K562 (cell line): ENCODE data around the gene PRR16. TPM values are rescaled to one million over a fixed set of nuclear protein-coding genes. Genes with fewer than 3 reads are reported as not detected.

Experiments
- ATAC-seq: fragments of 200-7000 bp; cut with Tn5 transposase; 3 replicates; pipeline ENCODE4 v1.9.1; 2020; ENCODE audit warnings: moderate library complexity
- BruUV-seq: library from RNA; stranded (reverse); fragments of 400-500 nt; replicated peaks from 2 replicates; lab custom pipeline; 2021; lab: Mats Ljungman, UMichigan
- CTCF ChIA-PET: fragments of 300-600 bp; formaldehyde crosslinking; extraction: SDS; loops from one replicate; lab custom pipeline; 2021; ENCODE audit warnings: low intra/inter-chr PET ratio; lab: Yijun Ruan, JAX
- POLR2A ChIA-PET: fragments of 300-600, 350-650 bp; sonication (Branson Sonifier 250); formaldehyde crosslinking; extraction: SDS; loops from one replicate; lab custom pipeline; 2021; ENCODE audit warnings: antibody characterized with exemption, inconsistent platforms; lab: Yijun Ruan, JAX
- DNase-seq, 4 experiments: peaks; one replicate each; pipeline versions ENCODE4 v3.0.0 to v3.0.0-alpha.2; 2011 to 2018; ENCODE audit warnings: low spot score in 3 of 4, mixed read lengths in 3 of 4; ENCODE audit errors: extremely low read depth in 1 of 4
- FAIRE-seq: peaks from 2 replicates; lab custom pipeline; 2011; peaks lifted over from hg19 to GRCh38; lab: Jason Lieb, UNC
- H2AFZ ChIP-seq: 2 replicates; pipeline ENCODE4 v1.6.0; 2011; ENCODE audit warnings: low read depth, low read length, control low read depth, inconsistent platforms
- H3K27ac ChIP-seq: fragments of 200-600 bp; 3 replicates; pipeline ENCODE4 v1.8.0; 2011; ENCODE audit warnings: low read depth, mild to moderate bottlenecking, control low read depth, inconsistent platforms, low read length, moderate library complexity, mixed read lengths; ENCODE audit errors: extremely low read depth
- H3K27me3 ChIP-seq, 2 experiments: fragments of 300-600 bp in 1 of 2; 2 replicates in 1 of 2; 3 replicates in 1 of 2; pipeline versions ENCODE4 v1.6.0 to v1.8.0; 2011; ENCODE audit warnings: inconsistent platforms in 2 of 2, low read length in 2 of 2, mild to moderate bottlenecking in 1 of 2, mixed read lengths in 1 of 2, moderate library complexity in 1 of 2; ENCODE audit not compliant: control insufficient read depth in 2 of 2, insufficient read depth in 2 of 2
- H3K36me3 ChIP-seq: fragments of 300-600 bp; 3 replicates; pipeline ENCODE4 v1.8.0; 2011; ENCODE audit warnings: mild to moderate bottlenecking, low read length, inconsistent platforms; ENCODE audit not compliant: control insufficient read depth, insufficient read depth
- H3K4me1 ChIP-seq, 2 experiments: fragments of 200-600 bp in 1 of 2; replicated peaks in 1 of 2; 2 replicates in 1 of 2; 3 replicates in 1 of 2; pipeline versions ENCODE4 v1.5.1 to v1.8.0; 2011; ENCODE audit warnings: inconsistent platforms in 2 of 2, low read length in 2 of 2, mild to moderate bottlenecking in 1 of 2, mixed read lengths in 1 of 2, moderate library complexity in 1 of 2; ENCODE audit not compliant: control insufficient read depth in 2 of 2, insufficient read depth in 2 of 2
- H3K4me2 ChIP-seq: 2 replicates; pipeline ENCODE4 v1.6.1; 2011; ENCODE audit warnings: low read length, control low read depth, inconsistent platforms, mixed read lengths; ENCODE audit not compliant: insufficient read depth
- H3K4me3 ChIP-seq: fragments of 200-600 bp; sonication (generic), shearing (Covaris generic); 2 replicates; pipeline ENCODE4 v1.5.1; 2016; ENCODE audit warnings: control low read depth, inconsistent platforms
- H3K79me2 ChIP-seq: fragments of 200-600 bp; 3 replicates; pipeline ENCODE4 v1.8.0; 2011; ENCODE audit warnings: low read length, inconsistent platforms; ENCODE audit not compliant: control insufficient read depth, insufficient read depth
- H3K9ac ChIP-seq, 2 experiments: 2 replicates each; pipeline versions ENCODE4 v1.6.0 to v1.6.1; 2011; ENCODE audit warnings: low read depth in 2 of 2, low read length in 2 of 2, control low read depth in 1 of 2, inconsistent platforms in 1 of 2, mild to moderate bottlenecking in 1 of 2, mixed read lengths in 1 of 2; ENCODE audit not compliant: insufficient read depth in 1 of 2
- H3K9me1 ChIP-seq: one replicate; pipeline ENCODE4 v1.6.0; 2011; ENCODE audit warnings: inconsistent platforms, mild to moderate bottlenecking, low read length, moderate library complexity; ENCODE audit not compliant: control insufficient read depth, insufficient read depth
- H3K9me3 ChIP-seq: replicated peaks from 2 replicates; pipeline ENCODE4 v1.5.1; 2011; ENCODE audit warnings: low read depth, low read length, inconsistent platforms; ENCODE audit not compliant: control insufficient read depth, insufficient read depth
- H4K20me1 ChIP-seq: replicated peaks from 2 replicates; pipeline ENCODE4 v1.6.1; 2011; ENCODE audit warnings: low read length, inconsistent platforms, mixed read lengths; ENCODE audit not compliant: control insufficient read depth, insufficient read depth
- CXXC5 ChIP-seq: fragments of 250-450 bp; sonication (Bioruptor Pico); IDR thresholded peaks from 2 replicates; pipeline ENCODE4 v1.8.0; 2022; ENCODE audit warnings: inconsistent platforms, mild to moderate bottlenecking, moderate library complexity
- DIDO1 ChIP-seq: fragments of 450-650 bp; IDR thresholded peaks from 2 replicates; pipeline ENCODE4 v1.6.1; 2016; ENCODE audit warnings: low read depth, missing biosample characterization, missing genetic modification characterization
- E2F6 ChIP-seq, 2 experiments: IDR thresholded peaks; 2 replicates each; pipeline ENCODE4 v1.6.1; 2011; ENCODE audit warnings: borderline replicate concordance in 1 of 2, control low read depth in 1 of 2, low read depth in 1 of 2, low read length in 1 of 2, mild to moderate bottlenecking in 1 of 2, mixed read lengths in 1 of 2, moderate library complexity in 1 of 2; ENCODE audit not compliant: insufficient read depth in 1 of 2, insufficient read length in 1 of 2, poor library complexity in 1 of 2, severe bottlenecking in 1 of 2; ENCODE audit errors: extremely low read depth in 1 of 2
- HDGF ChIP-seq: fragments of 450-650 bp; IDR thresholded peaks from 2 replicates; pipeline ENCODE4 v1.6.1; 2016
- HIVEP1 ChIP-seq: fragments of 250-450 bp; sonication (Bioruptor Pico); IDR thresholded peaks from 2 replicates; pipeline ENCODE4 v1.4.0; 2020; ENCODE audit warnings: mild to moderate bottlenecking
- KDM4B ChIP-seq, 2 experiments: fragments of 450-650 bp in 1 of 2; sonication (generic) in 1 of 2; IDR thresholded peaks; 2 replicates each; pipeline ENCODE4 v1.6.1; 2016 to 2017; ENCODE audit warnings: borderline replicate concordance in 2 of 2, antibody characterized with exemption in 1 of 2, low read depth in 1 of 2, mild to moderate bottlenecking in 1 of 2
- MEF2A ChIP-seq: IDR thresholded peaks from 2 replicates; pipeline ENCODE4 v1.6.1; 2011; ENCODE audit warnings: low read depth, mild to moderate bottlenecking, low read length, moderate library complexity; ENCODE audit not compliant: control insufficient read depth
- MNT ChIP-seq, 2 experiments: fragments of 450-650 bp; conservative IDR thresholded peaks; 2 replicates each; pipeline ENCODE4 v1.6.1; 2017; ENCODE audit warnings: mild to moderate bottlenecking in 2 of 2, moderate library complexity in 2 of 2
- POLR2B ChIP-seq: fragments of 450-650 bp; IDR thresholded peaks from 2 replicates; pipeline ENCODE4 v1.6.1; 2018; ENCODE audit warnings: low read depth; ENCODE audit not compliant: partially characterized antibody
- POLR2G ChIP-seq: fragments of 200-400 bp; formaldehyde crosslinking; IDR thresholded peaks from 2 replicates; pipeline ENCODE4 v1.6.1; 2017; ENCODE audit warnings: low read depth, mild to moderate bottlenecking, antibody characterized with exemption, low read length, moderate library complexity
- PRDM10 ChIP-seq: fragments of 450-650 bp; IDR thresholded peaks from 2 replicates; pipeline ENCODE4 v1.6.1; 2018; ENCODE audit not compliant: partially characterized antibody
- RBFOX2 ChIP-seq: fragments of 200-400 bp; formaldehyde crosslinking; IDR thresholded peaks from 2 replicates; pipeline ENCODE4 v1.6.1; 2017; ENCODE audit warnings: low read depth, mild to moderate bottlenecking, low read length, moderate library complexity
- RBM15 ChIP-seq: fragments of 200-400 bp; formaldehyde crosslinking; IDR thresholded peaks from 2 replicates; pipeline ENCODE4 v1.6.1; 2018; ENCODE audit warnings: mild to moderate bottlenecking, low read length, moderate library complexity; ENCODE audit not compliant: insufficient read depth
- ZNF354B ChIP-seq: fragments of 250-450 bp; sonication (Bioruptor Pico); IDR thresholded peaks from 2 replicates; pipeline ENCODE4 v1.4.0; 2020
- WGBS: fragments of 100-300 bp; shearing (Covaris generic); methylation state at CpG from one replicate; pipeline ENCODE4 v1.1.6; 2016; ENCODE audit warnings: low coverage, mixed read lengths; ENCODE audit not compliant: insufficient coverage; ENCODE audit errors: missing lambda C conversion rate; 5-methylcytosine and 5-hydroxymethylcytosine counted together
- in situ Hi-C: fragments of 300-500 bp; cut with MboI; formaldehyde crosslinking; loops from 4 replicates; pipeline ENCODE4 v1.15.0; 2018; ENCODE audit warnings: inconsistent platforms, mixed read lengths
- intact Hi-C: fragments of 100-400 bp; cut with micrococcal nuclease; formaldehyde crosslinking; loops from 2 replicates; pipeline ENCODE4 v1.14.2; 2022
- polyA plus RNA-seq, 8 experiments: library from polyadenylated mRNA; depleted of rRNA in 4 of 8; stranded (reverse) in 5 of 8; unstranded in 3 of 8; fragments of >200 nt; fragmentation: Nextera tagmentation in 2 of 8; fragmentation: Illumina TruSeq in 1 of 8; extraction: Ambion mirVana in 2 of 8; extraction: Trizol in 1 of 8; gene quantifications; 2 replicates each; pipeline versions ENCODE4 v1.2.1 to v1.2.3, GENCODE V29; 2011 to 2014; ENCODE audit warnings: inconsistent platforms in 1 of 8, missing spikeins in 1 of 8
- total RNA-seq, 7 experiments: library from RNA; depleted of rRNA in 6 of 7; stranded (reverse); fragments of >200 nt in 6 of 7; fragmentation: Illumina TruSeq in 2 of 7; extraction: Trizol in 2 of 7; gene quantifications; 2 replicates each; pipeline versions ENCODE4 v1.2.1 to v1.2.3, GENCODE V29; 2011 to 2021; ENCODE audit warnings: low replicate concordance in 1 of 7

The PRR16 gene
- total and polyA plus RNA-seq, 9 of the 15 experiments (the other 6 are each of a cell fraction or from before 2014, with no cell fraction given): 0.61 to 10.1 (median 3.3) TPM

DNA sequence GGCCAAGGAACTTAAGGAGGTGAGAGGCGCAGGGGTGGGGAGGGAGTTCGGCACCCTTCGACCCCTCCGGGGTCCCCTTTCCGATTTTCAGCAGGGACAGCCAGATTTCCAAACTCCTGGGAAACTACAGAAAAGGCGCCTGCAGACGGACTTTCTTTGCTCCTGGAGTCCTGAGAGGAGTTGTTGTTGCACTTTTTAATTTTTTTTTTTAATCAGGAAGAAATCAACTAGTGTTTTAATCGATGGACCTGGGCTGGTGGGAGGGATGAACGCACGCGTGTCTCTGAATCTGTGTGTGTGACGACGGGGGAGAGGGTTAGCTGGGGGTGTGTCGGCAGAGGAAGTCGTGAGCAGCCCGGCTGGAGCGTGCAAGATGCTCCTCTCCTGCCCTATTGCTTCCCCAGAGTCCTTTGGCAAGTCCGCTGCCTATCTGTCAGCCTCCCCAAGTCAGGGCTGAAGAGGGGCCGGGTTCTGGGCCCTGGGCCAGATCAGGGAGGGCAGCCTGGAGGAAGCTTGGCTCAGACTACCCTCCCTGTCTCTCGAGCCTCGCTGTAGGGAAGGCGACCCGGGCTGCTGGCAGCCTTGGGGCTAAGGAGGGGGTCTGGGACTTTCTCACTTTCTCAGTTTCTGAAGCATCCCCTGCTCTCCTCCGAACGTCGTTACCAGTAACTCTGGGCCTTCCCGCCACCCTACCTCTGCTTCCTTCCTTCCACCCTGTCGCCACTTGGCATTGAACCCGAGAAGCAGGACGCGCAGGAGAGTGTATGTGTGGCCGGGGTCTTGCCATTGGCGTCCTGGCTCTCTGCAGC, 731 bp downstream of the PRR16 start:
- WGBS: under 1% methylated on average over 31 of the region's 33 CpGs
- Histone ChIP-seq H3K79me2 (peaks cover 45% of the 10 kb centered on the region), H2AFZ (peak overlapping the region; percentile 81), H4K20me1 (no peaks in the 10 kb centered on the region), H3K27me3 (no peaks in the 10 kb centered on the region), H3K9ac (peak overlapping the region; percentile 35 to 90), H3K36me3 (no peaks in the 10 kb centered on the region), H3K27ac (peak overlapping the region; percentile 46), H3K9me1 (no peaks in the 10 kb centered on the region), H3K9me3 (no peaks in the 10 kb centered on the region), H3K4me1 (peaks cover 3 to 10% of the 10 kb centered on the region in 2 experiments; a peak in 3 of 5 replicates), H3K4me3 (peak overlapping the region; percentile 54), H3K4me2 (peak overlapping the region; percentile 67)
- ChIA-PET POLR2A (interaction anchor here (0.6 to 0.8 kb wide), 2 partner anchors 10 to 493 kb away, joined by 3 to 5 read pairs; no protein-coding TSS in a partner anchor), CTCF (no interaction called here)
- intact Hi-C loops (no loop called here), in situ Hi-C loops (no loop called here)
- no peak for FAIRE-seq
- peak in 2 of 4 experiments; percentile 22 to 52 for DNase-seq
- no TSS peak for BruUV-seq
- ATAC-seq: peak; percentile 64
- TF ChIP-seq PRDM10 (peak; percentile 28), KDM4B (IDR thresholded peaks at IDR 0.05; ENCODE audit: borderline replicate concordance in 2 of 2, low read depth in 1 of 2) (no peak), HDGF (no peak), RBM15 (no peak), ZNF354B (CRISPR knock-in tag) (no peak), MEF2A (no peak), DIDO1 (no peak), RBFOX2 (peak; percentile 55), HIVEP1 (no peak), E2F6 (IDR thresholded peaks at IDR 0.05; ENCODE audit: borderline replicate concordance in 1 of 2, extremely low read depth in 1 of 2, insufficient read depth in 1 of 2, insufficient read length in 1 of 2, low read depth in 1 of 2, low read length in 1 of 2, poor library complexity in 1 of 2, severe bottlenecking in 1 of 2) (no peak), POLR2G (peak; percentile 12; the same call in 1 of the 2 replicates), CXXC5 (CRISPR knock-in tag) (no peak; the same call in 1 of the 2 replicates), MNT (conservative IDR thresholded peaks at IDR 0.05) (0 out of 4 replicates have a peak, but pooled peaks of 1 of the 2 experiments have one; percentile 17), POLR2B (no peak)
